WTC11 (cell line): Measurements from ENCODE around the gene ZBTB37. TPM values are rescaled to one million over a fixed set of nuclear protein-coding genes. Genes with fewer than 3 reads are reported as not detected.
A peak's percentile ranks its signal among the peaks of the same experiment; 100 is the strongest.

ENCODE experiments used
- ATAC-seq: fragments of 200-7000 bp; cut with Tn5 transposase; 2 replicates; pipeline ENCODE4 v1.10.0; 2021; ENCODE audit warnings: mild to moderate bottlenecking, moderate library complexity
- CTCF ChIA-PET: fragments of 300-600 bp; sonication (Branson Sonifier 250); formaldehyde crosslinking; loops from one replicate; lab custom pipeline; 2021; ENCODE audit warnings: antibody characterized with exemption; lab: Charles Lee
- POLR2A ChIA-PET: fragments of 350-600 bp; sonication (Branson Sonifier 250); formaldehyde crosslinking; loops from one replicate; lab custom pipeline; 2021; ENCODE audit warnings: antibody characterized with exemption; lab: Charles Lee
- DNase-seq: peaks from one replicate; pipeline ENCODE4 v3.0.0; 2021; ENCODE audit warnings: low spot score
- H3K27ac Mint-ChIP-seq: 2 replicates; pipeline ENCODE4 v1.8.0; 2021; ENCODE audit warnings: mixed read lengths
- H3K27me3 Mint-ChIP-seq: 2 replicates; pipeline ENCODE4 v1.8.0; 2021; ENCODE audit warnings: low read depth, mild to moderate bottlenecking, moderate library complexity, mixed read lengths
- H3K36me3 Mint-ChIP-seq: 2 replicates; pipeline ENCODE4 v1.8.0; 2021; ENCODE audit warnings: mixed read lengths
- H3K4me1 Mint-ChIP-seq: 2 replicates; pipeline ENCODE4 v1.8.0; 2022; ENCODE audit warnings: mixed read lengths
- H3K4me3 Mint-ChIP-seq: 2 replicates; pipeline ENCODE4 v1.8.0; 2021; ENCODE audit warnings: mild to moderate bottlenecking, moderate library complexity, mixed read lengths
- H3K9me3 Mint-ChIP-seq: 2 replicates; pipeline ENCODE4 v1.8.0; 2021; ENCODE audit warnings: mixed read lengths
- AR ChIP-seq: fragments of 250-450 bp; sonication (Bioruptor Pico); IDR thresholded peaks from 2 replicates; pipeline ENCODE4 v1.9.0; 2021; ENCODE audit warnings: mild to moderate bottlenecking
- EMX1 ChIP-seq: fragments of 250-450 bp; sonication (Bioruptor Pico); IDR thresholded peaks from 2 replicates; pipeline ENCODE4 v1.8.0; 2021; ENCODE audit warnings: mild to moderate bottlenecking
- ERG ChIP-seq: fragments of 250-450 bp; sonication (Bioruptor Pico); IDR thresholded peaks from 2 replicates; pipeline ENCODE4 v1.8.0; 2021; ENCODE audit warnings: mild to moderate bottlenecking
- FOXP1 ChIP-seq: sonication (generic); formaldehyde crosslinking; IDR thresholded peaks from 2 replicates; pipeline ENCODE4 v1.8.0; 2022; ENCODE audit warnings: missing genetic modification reagents, mild to moderate bottlenecking, moderate library complexity, borderline replicate concordance
- FOXP4 ChIP-seq: sonication (generic); formaldehyde crosslinking; IDR thresholded peaks from 2 replicates; pipeline ENCODE4 v1.8.0; 2022; ENCODE audit warnings: mild to moderate bottlenecking, missing genetic modification reagents
- GABPB1 ChIP-seq: sonication (generic); formaldehyde crosslinking; IDR thresholded peaks from 2 replicates; pipeline ENCODE4 v1.8.1; 2023; ENCODE audit warnings: mild to moderate bottlenecking, missing genetic modification reagents
- GTF2I ChIP-seq: fragments of 250-450 bp; sonication (Bioruptor Pico); conservative IDR thresholded peaks from 2 replicates; pipeline ENCODE4 v1.4.0; 2021; ENCODE audit warnings: mild to moderate bottlenecking
- IRF1 ChIP-seq: sonication (generic); formaldehyde crosslinking; IDR thresholded peaks from 2 replicates; pipeline ENCODE4 v1.8.0; 2023; ENCODE audit warnings: missing genetic modification reagents
- NFATC4 ChIP-seq: fragments of 250-450 bp; sonication (Bioruptor Pico); IDR thresholded peaks from 2 replicates; pipeline ENCODE4 v1.9.0; 2021; ENCODE audit warnings: mild to moderate bottlenecking
- NFE2L1 ChIP-seq: sonication (generic); formaldehyde crosslinking; IDR thresholded peaks from 2 replicates; pipeline ENCODE4 v1.8.1; 2023; ENCODE audit warnings: missing genetic modification reagents
- NFYB ChIP-seq: sonication (generic); formaldehyde crosslinking; conservative IDR thresholded peaks from 2 replicates; pipeline ENCODE4 v1.8.0; 2022; ENCODE audit warnings: low read depth, missing genetic modification reagents
- PRRX2 ChIP-seq: fragments of 250-450 bp; sonication (Bioruptor Pico); IDR thresholded peaks from 2 replicates; pipeline ENCODE4 v1.8.0; 2021; ENCODE audit warnings: mild to moderate bottlenecking
- STAT6 ChIP-seq: sonication (generic); formaldehyde crosslinking; conservative IDR thresholded peaks from 2 replicates; pipeline ENCODE4 v1.8.1; 2023; ENCODE audit warnings: mild to moderate bottlenecking, low read depth, missing genetic modification reagents, moderate library complexity
- ZNF416 ChIP-seq: fragments of 250-450 bp; sonication (Bioruptor Pico); IDR thresholded peaks from 2 replicates; pipeline ENCODE4 v1.9.0; 2021; ENCODE audit warnings: mild to moderate bottlenecking, inconsistent platforms
- ZNF423 ChIP-seq: fragments of 250-450 bp; sonication (Bioruptor Pico); IDR thresholded peaks from 2 replicates; pipeline ENCODE4 v2.1.2; 2022; ENCODE audit warnings: mild to moderate bottlenecking, moderate library complexity
- ZNF425 ChIP-seq: fragments of 250-450 bp; sonication (Bioruptor Pico); conservative IDR thresholded peaks from 2 replicates; pipeline ENCODE4 v1.9.0; 2021; ENCODE audit warnings: mild to moderate bottlenecking
- ZNF532 ChIP-seq: fragments of 250-450 bp; sonication (Bioruptor Pico); IDR thresholded peaks from 2 replicates; pipeline ENCODE4 v1.9.0; 2021; ENCODE audit warnings: mild to moderate bottlenecking, borderline replicate concordance
- ZNF671 ChIP-seq: fragments of 250-450 bp; sonication (Bioruptor Pico); IDR thresholded peaks from 2 replicates; pipeline ENCODE4 v1.8.0; 2021; ENCODE audit warnings: mild to moderate bottlenecking
- total RNA-seq: library from RNA; stranded (reverse); gene quantifications from 3 replicates; pipeline ENCODE4 v1.2.3, GENCODE V29; 2021

ZBTB37 gene
- total RNA-seq, 1 experiment from 2014 or later: 14.4 TPM

- H3K4me3 Mint-ChIP-seq: peak overlapping the region; percentile 97
- no peaks in the 10 kb centered on the region for H3K27me3 Mint-ChIP-seq
- ChIA-PET POLR2A (interaction anchor here (0.6 to 1.9 kb wide), 3 partner anchors 15 to 155 kb away, joined by 3 to 19 read pairs (median 12); partner anchors contain the start of genes CENPL, DARS2 and RC3H1), CTCF (no interaction called here)
- H3K4me1 Mint-ChIP-seq: peaks cover 64% of the 10 kb centered on the region
- H3K27ac Mint-ChIP-seq: peak overlapping the region; percentile 100
- DNase-seq (peak; percentile 14), ATAC-seq (no peak)
- peaks cover 69% of the 10 kb centered on the region for H3K36me3 Mint-ChIP-seq
- H3K9me3 Mint-ChIP-seq: no peaks in the 10 kb centered on the region
- peak; percentile 95 for TF ChIP-seq ZNF416 (CRISPR knock-in tag)
- TF ChIP-seq FOXP4: peak; percentile 27; the same call in 1 of the 2 replicates
- TF ChIP-seq ZNF425 (CRISPR knock-in tag): peak; percentile 90; the same call in 1 of the 2 replicates
- TF ChIP-seq EMX1 (CRISPR knock-in tag): peak; percentile 97
- 0 out of 2 replicates have a peak, but pooled peaks have one; percentile 39 for TF ChIP-seq NFE2L1
- TF ChIP-seq ZNF532 (CRISPR knock-in tag): peak; percentile 78; the same call in 1 of the 2 replicates
- peak; percentile 91 for TF ChIP-seq ERG
- TF ChIP-seq PRRX2: peak; percentile 89
- 0 out of 2 replicates have a peak, but pooled peaks have one; percentile 17 for TF ChIP-seq FOXP1 (CRISPR knock-in tag)
- no peak for TF ChIP-seq ZNF423 (CRISPR knock-in tag)
- TF ChIP-seq GABPB1 (CRISPR knock-in tag): no peak
- no peak for TF ChIP-seq STAT6 (CRISPR knock-in tag)
- TF ChIP-seq NFYB (CRISPR knock-in tag): no peak
- TF ChIP-seq ZNF671 (CRISPR knock-in tag): peak; percentile 91
- TF ChIP-seq NFATC4 (CRISPR knock-in tag): peak; percentile 93; the same call in 1 of the 2 replicates
- peak; percentile 93 for TF ChIP-seq AR (CRISPR knock-in tag)
- 0 out of 2 replicates have a peak, but pooled peaks have one; percentile 19 for TF ChIP-seq IRF1 (CRISPR knock-in tag)
- 0 out of 2 replicates have a peak, but pooled peaks have one; percentile 8 for TF ChIP-seq GTF2I
Measured at GRCh38 chr1:173867141-173867752, 933 bp upstream of the ZBTB37 start.
